OCI-LY3 (cell line): ENCODE results near the gene AKR1C1.

Source experiments
- CTCF ChIP-seq: fragments of 200-600, 300-600 bp; sonication (generic); IDR thresholded peaks from 2 replicates; pipeline ENCODE4 v1.5.1; 2014; ENCODE audit warnings: antibody characterized with exemption, low read length, low read depth
- EZH2phosphoT487 ChIP-seq: fragments of 200-600 bp; shearing (Covaris generic); IDR thresholded peaks from 2 replicates; pipeline ENCODE4 v1.6.1; 2018; ENCODE audit warnings: antibody characterized with exemption, mixed run types, low read depth

- no peak for TF ChIP-seq CTCF
- no peak for TF ChIP-seq EZH2phosphoT487
Observed at GRCh38 chr10:4944841-4945240, 18.4 kb upstream of the AKR1C1 start.
